GM12864 (cell line): Measurements from ENCODE around the gene POMT1.

Experiments used
- DNase-seq: peaks from one replicate; pipeline ENCODE4 v3.0.0-alpha.2; 2011; ENCODE audit warnings: low read depth
- H3K4me3 ChIP-seq: 2 replicates; pipeline ENCODE4 v1.5.1; 2011; ENCODE audit warnings: mild to moderate bottlenecking, low read depth, low read length, control low read depth
- TF ChIP-seq, protein P1 (sequence below): IDR thresholded peaks from 2 replicates; pipeline ENCODE4 v1.5.1; 2011; ENCODE audit warnings: low read depth, mild to moderate bottlenecking, moderate library complexity, low read length, control low read depth, inconsistent platforms; ENCODE audit errors: missing control alignments

POMT1 gene

DNA sequence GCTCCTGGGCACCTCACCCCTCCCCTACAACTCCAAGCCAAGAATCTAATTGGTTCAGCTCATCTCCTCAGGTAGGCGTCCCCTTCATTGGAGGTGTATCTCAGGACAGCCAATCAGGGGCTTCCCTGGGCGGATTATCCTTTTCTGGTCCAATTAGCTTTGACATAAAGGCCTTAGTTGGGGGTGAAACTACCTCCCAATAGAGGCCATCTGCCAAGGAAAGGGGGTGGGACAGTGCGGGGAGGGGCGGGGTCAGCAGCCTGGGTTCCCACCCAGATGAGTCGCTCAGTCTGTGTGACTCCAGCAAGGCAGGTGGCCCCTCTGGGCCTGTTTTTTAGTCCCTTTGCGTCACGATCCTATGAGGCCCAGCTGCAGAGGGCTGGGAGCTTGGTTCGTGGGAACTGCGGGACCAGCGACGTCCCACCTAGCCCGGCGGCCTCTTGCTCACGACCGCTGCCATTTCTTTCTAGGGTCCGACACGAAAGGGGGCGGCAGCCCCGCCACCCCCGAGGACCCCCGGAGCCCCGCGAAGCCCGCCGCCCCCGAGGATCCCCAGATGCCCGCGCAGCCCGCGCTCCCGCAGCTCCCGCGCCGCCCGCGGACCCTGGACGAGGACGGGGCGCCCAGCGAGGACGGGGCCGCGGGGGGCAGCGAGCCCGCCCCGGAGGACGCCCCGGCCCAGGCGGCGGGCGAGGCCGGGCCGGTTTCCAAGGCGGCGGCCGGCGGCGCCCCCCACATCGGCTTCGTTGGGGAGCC lies 51.5 kb downstream of the POMT1 start:
- no peak for DNase-seq
- TF ChIP-seq, protein P1, sequence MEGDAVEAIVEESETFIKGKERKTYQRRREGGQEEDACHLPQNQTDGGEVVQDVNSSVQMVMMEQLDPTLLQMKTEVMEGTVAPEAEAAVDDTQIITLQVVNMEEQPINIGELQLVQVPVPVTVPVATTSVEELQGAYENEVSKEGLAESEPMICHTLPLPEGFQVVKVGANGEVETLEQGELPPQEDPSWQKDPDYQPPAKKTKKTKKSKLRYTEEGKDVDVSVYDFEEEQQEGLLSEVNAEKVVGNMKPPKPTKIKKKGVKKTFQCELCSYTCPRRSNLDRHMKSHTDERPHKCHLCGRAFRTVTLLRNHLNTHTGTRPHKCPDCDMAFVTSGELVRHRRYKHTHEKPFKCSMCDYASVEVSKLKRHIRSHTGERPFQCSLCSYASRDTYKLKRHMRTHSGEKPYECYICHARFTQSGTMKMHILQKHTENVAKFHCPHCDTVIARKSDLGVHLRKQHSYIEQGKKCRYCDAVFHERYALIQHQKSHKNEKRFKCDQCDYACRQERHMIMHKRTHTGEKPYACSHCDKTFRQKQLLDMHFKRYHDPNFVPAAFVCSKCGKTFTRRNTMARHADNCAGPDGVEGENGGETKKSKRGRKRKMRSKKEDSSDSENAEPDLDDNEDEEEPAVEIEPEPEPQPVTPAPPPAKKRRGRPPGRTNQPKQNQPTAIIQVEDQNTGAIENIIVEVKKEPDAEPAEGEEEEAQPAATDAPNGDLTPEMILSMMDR: no peak
- H3K4me3 ChIP-seq: no peak overlapping the region

DNA sequence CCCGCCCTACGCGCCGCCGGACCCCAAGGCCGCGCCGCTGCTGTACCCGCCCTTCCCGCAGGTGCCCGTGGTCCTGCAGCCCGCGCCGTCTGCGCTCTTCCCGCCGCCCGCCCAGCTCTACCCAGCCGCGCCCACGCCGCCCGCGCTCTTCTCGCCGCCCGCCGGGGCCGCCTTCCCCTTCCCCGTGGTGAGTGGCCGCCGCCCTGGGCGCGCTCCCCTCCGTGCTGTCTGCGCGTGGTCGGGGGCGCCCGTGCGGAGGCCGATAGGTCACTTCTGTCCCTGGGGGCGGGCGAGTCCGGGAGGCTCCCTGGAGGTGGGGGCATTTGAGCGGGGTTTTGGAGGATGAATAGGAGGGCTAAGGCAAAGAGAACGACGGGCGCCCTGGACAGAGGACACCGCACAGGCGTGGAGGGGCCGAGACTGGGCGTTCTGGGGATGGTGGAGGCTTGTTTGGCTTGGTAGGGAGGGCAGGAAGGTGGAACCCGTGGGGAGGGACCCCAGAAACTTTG lies 52.2 kb downstream of the POMT1 start:
- no peak overlapping the region for H3K4me3 ChIP-seq
- DNase-seq: no peak
- TF ChIP-seq, protein P1: no peak

DNA sequence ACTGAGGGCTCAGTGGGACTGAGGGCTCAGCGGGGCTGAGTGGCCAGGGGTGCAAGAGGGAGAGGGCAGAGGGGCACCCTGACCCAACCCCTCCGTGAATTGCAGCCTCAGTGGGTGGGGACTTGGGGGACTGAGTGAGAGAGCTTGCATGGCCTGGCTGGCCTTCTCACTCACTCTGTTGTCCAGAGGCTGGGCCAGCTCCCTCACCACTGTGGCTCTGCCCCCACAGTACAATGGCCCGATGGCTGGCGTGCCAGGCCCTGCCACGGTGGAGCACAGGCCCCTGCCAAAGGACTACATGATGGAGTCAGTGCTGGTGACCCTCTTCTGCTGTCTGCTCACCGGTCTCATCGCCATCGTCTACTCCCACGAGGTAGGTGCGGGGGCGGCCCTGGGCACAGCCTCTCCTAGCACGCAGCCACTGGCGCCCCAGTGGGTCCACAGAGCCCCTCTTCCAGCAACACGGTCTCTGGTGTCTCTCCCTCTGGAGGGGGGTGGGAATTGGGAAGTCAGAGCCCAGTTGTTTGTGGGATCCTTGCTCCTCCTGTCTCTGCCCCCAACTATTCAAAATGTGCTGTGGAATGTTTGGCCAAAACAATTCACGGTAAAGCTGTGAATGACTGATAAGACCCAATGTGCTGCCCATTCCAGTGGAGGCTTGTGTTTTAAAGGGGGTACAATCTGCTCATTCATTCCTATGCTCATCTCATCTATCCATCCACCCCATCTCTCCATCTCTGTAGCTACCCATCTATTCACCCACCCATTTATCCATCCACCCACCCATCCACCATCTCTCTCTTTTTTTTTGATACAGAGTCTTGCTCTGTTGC lies 53.3 kb downstream of the POMT1 start:
- TF ChIP-seq, protein P1: no peak
- H3K4me3 ChIP-seq: no peak overlapping the region
- DNase-seq: no peak

DNA sequence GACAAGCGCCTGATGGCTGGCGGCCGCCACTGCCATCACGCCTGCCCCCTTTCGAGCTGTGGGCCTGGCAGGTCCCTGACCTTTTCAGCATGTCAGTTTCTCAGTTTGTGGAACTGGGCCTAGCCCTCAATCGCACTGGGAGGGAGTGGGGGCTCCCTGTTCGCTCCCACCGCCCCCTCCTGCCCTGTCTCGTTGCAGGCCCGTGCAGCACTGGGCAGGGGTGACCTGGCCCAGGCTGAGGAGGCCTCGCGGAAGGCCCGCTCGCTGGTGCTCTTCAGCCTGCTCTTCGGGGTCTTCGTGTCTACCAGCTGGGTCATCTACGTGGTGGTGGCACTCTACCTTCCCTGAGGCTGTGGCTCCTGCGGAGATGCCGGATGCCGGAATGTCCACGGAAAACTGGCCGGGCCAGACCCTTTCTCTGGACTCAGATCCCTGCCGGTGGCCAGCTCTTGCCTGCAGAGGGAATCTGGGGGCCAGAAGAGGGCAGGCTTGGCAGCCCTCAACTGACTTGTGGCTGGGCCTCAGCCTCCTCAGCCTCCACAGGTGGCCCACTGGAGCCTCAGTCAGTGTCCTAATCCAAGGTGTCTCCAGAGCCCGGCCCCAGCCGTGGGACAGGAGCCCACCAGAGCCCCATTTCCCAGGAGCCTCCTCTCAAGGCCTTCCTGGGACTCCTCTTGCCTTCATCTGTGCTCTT lies 55.3 kb downstream of the POMT1 start:
- no peak for DNase-seq
- TF ChIP-seq, protein P1: no peak
- no peak overlapping the region for H3K4me3 ChIP-seq

DNA sequence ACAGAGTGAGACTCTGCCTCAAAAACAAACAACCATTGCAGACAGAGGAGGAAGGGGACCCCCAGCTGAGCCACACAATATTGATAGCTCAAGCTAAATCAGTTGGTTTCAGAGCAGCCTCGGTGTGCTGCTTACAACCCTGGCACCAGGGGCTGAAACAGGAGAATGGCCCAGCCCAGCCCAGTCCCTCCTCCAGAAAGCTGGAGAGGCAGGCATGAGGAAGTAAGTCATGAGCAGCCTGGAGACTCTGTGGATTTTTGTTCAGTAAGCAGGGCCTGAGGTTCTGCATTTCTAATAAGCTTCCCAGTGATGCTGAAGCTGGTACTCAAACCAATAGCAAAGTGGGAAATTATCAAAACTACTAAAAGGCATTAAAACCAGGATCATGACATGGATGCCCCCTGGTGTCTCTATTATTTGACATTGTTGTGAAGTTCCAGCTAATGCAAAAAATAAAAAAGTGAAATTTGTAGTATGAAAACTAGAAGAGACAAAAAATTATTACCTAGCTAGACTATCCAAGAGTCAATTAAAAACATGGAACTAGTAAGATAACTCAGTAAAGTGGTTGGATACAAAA lies 56.8 kb downstream of the POMT1 start:
- no peak overlapping the region for H3K4me3 ChIP-seq
- TF ChIP-seq, protein P1: no peak
- no peak for DNase-seq

DNA sequence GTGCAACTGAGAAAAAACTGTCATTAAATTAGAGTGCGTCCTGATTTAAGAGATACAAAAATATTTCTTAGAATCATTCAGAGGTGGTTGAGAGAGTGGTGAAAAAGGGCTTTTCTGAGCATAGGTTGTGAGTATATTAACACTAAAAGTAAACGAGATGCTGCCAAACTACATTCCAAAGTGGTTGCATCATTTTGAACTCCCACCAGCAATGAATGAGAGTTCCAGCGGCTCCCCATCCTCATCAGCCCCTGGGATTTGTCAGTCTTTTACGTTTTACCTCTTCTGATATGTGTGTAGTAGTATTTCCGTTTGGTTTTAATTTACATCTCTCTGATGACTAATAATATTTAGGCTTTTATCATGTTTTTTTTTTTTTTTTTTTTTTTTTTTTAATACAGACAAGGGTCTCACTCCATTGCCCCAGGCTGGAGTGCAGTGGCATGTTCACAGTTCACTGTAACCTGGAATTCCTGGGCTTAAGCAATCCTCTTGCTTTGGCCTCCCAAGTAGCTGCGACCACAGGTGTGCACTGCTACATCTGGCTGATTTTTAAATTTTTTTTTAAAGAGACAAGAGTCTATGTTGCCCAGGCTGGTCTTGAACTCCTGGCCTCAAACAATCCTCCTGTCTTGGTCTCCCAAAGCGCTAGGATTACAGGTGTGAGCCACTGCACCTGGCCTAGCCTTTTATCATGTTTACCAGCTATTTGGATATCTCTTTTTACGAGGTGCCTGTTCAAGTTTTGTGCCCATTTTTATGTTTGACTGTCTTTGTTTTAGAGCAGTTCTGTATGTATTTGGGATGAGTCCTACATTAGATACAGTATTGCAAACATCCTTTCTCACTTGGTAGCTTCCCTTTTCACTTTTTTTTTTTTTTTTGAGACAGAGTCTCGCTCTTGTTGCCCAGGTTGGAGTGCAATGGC lies 59.6 kb downstream of the POMT1 start:
- DNase-seq: no peak
- TF ChIP-seq, protein P1: no peak
- no peak overlapping the region for H3K4me3 ChIP-seq
